Uterus (tissue), 4 donors: ENCODE data around the gene OSBPL7. TPM values are rescaled to one million over a fixed set of nuclear protein-coding genes. Genes with fewer than 3 reads are reported as not detected.

Experiments used
- DNase-seq, 2 donors: peaks; one replicate each; pipeline ENCODE4 v3.0.0-alpha.2; 2019 to 2020
- H3K27ac ChIP-seq, 2 donors: fragments of 200-600 bp; sonication (generic); 1 replicate in 1 of 2; 2 replicates in 1 of 2; pipeline ENCODE4 v1.5.1; 2016 to 2018
- H3K27me3 ChIP-seq, 2 donors: fragments of 200-600 bp; sonication (generic); one replicate each; pipeline ENCODE4 v1.5.1; 2018 to 2019; ENCODE audit warnings: control low read depth in 1 of 2
- H3K36me3 ChIP-seq, 2 donors: fragments of 200-600 bp; sonication (generic); one replicate each; pipeline ENCODE4 v1.5.1; 2019; ENCODE audit warnings: control low read depth in 1 of 2
- H3K4me1 ChIP-seq, 2 donors: fragments of 200-600 bp; sonication (generic); one replicate each; pipeline ENCODE4 v1.5.1; 2018 to 2019; ENCODE audit warnings: control low read depth in 1 of 2
- H3K4me3 ChIP-seq, 2 donors: fragments of 200-600 bp; sonication (generic); 1 replicate in 1 of 2; 2 replicates in 1 of 2; pipeline ENCODE4 v1.5.1; 2018 to 2019; ENCODE audit warnings: mild to moderate bottlenecking in 1 of 2
- H3K9me3 ChIP-seq, 2 donors: fragments of 200-600 bp; sonication (generic); one replicate each; pipeline ENCODE4 v1.5.1; 2019; ENCODE audit warnings: control low read depth in 1 of 2
- CTCF ChIP-seq, 4 experiments: fragments of 200-600 bp in 2 of 4; fragments of 450-650 bp in 2 of 4; sonication (generic) in 2 of 4; IDR thresholded peaks; one replicate each; pipeline ENCODE4 v1.5.1; 2016 to 2019; ENCODE audit warnings: antibody characterized with exemption in 4 of 4, mild to moderate bottlenecking in 2 of 4, moderate library complexity in 1 of 4
- POLR2A ChIP-seq, 2 donors: fragments of 450-650 bp; IDR thresholded peaks; one replicate each; pipeline ENCODE4 v1.6.1; 2016; ENCODE audit warnings: antibody characterized with exemption in 2 of 2, mild to moderate bottlenecking in 1 of 2, moderate library complexity in 1 of 2
- intact Hi-C: fragments of 100-400 bp; cut with DNase I; formaldehyde crosslinking; loops from one replicate; pipeline ENCODE4 v1.15.1; 2023; ENCODE audit warnings: low total_unique reads
- total RNA-seq, 4 donors: library from RNA; depleted of rRNA in 3 of 4; stranded (reverse); fragments of >200 nt in 3 of 4; gene quantifications; one replicate each; pipeline versions ENCODE4 v1.1.0 to v1.2.4, GENCODE V29; 2014 to 2023
- donor health status: DM: yes; HTN: yes; CAD: no.

Gene OSBPL7
- total RNA-seq, 4 donors from 2014 or later: 1.0 to 23.4 (median 10.7) TPM

GRCh38 chr17:47840742-47841487, 19.3 kb upstream of the OSBPL7 start, which contains the start of gene SCRN2:
SCRN2 (minus strand) TSS chr17:47841273; CDS start chr17:47840843, 430 bp downstream.
- intact Hi-C loops: loop anchor here (2.0 kb wide), 1 partner anchor 50 kb away; no protein-coding TSS in a partner anchor
- peak; percentile 86 to 94 for DNase-seq
- H3K27me3 ChIP-seq: no peaks in the 10 kb centered on the region
- peak within 1 kb of the TSS; percentile 69 to 78 for H3K27ac ChIP-seq
- no peaks in the 10 kb centered on the region for H3K9me3 ChIP-seq
- no peaks in the 10 kb centered on the region for H3K36me3 ChIP-seq
- peak within 1 kb of the TSS; percentile 59 to 68 for H3K4me3 ChIP-seq
- peak; percentile 9 to 30 for TF ChIP-seq POLR2A (IDR thresholded peaks at IDR 0.05)
- peak; percentile 94 to 99 (median 98) for TF ChIP-seq CTCF (IDR thresholded peaks at IDR 0.05)
- no peaks in the 10 kb centered on the region for H3K4me1 ChIP-seq

- Histone ChIP-seq H3K4me3 (peak overlapping the region; percentile 59 to 68), H3K27ac (peak overlapping the region; percentile 69 to 78), H3K4me1 (no peaks in the 10 kb centered on the region), H3K36me3 (no peaks in the 10 kb centered on the region), H3K9me3 (no peaks in the 10 kb centered on the region), H3K27me3 (no peaks in the 10 kb centered on the region)
- DNase-seq: peak in 1 of 2 donors; percentile 49
- TF ChIP-seq POLR2A (IDR thresholded peaks at IDR 0.05) (no peak), CTCF (IDR thresholded peaks at IDR 0.05) (no peak)
- intact Hi-C loops: loop anchor here (2.0 kb wide), 1 partner anchor 51 kb away; no protein-coding TSS in a partner anchor
Observed at GRCh38 chr17:47840001-47840741, 18.6 kb upstream of the OSBPL7 start.

GRCh38 chr17:47839071-47839470, 17.5 kb upstream of the OSBPL7 start:
- TF ChIP-seq POLR2A (IDR thresholded peaks at IDR 0.05) (no peak), CTCF (IDR thresholded peaks at IDR 0.05) (no peak)

GRCh38 chr17:47838636-47839035, 17.0 kb upstream of the OSBPL7 start:
- Histone ChIP-seq H3K4me3 (no peak overlapping the region), H3K4me1 (no peaks in the 10 kb centered on the region), H3K27ac (no peak overlapping the region), H3K36me3 (no peaks in the 10 kb centered on the region), H3K9me3 (no peaks in the 10 kb centered on the region), H3K27me3 (no peaks in the 10 kb centered on the region)
- TF ChIP-seq POLR2A (IDR thresholded peaks at IDR 0.05) (no peak), CTCF (IDR thresholded peaks at IDR 0.05) (no peak)
- intact Hi-C loops: no loop called here
- no peak for DNase-seq

More at GRCh38 chr17:47839071-47839470, 17.5 kb upstream of the OSBPL7 start:
- intact Hi-C loops: no loop called here
- Histone ChIP-seq H3K27ac (no peak overlapping the region), H3K4me1 (no peaks in the 10 kb centered on the region), H3K27me3 (no peaks in the 10 kb centered on the region), H3K9me3 (no peaks in the 10 kb centered on the region), H3K36me3 (no peaks in the 10 kb centered on the region), H3K4me3 (no peak overlapping the region)
- DNase-seq: no peak
